Esophagus squamous epithelium (tissue), 4 donors: Measurements from ENCODE around the gene DPY19L3.

Source experiments
- POLR2A ChIP-seq, 4 donors: fragments of 450-650 bp; IDR thresholded peaks; one replicate each; pipeline ENCODE4 v1.6.1; 2017; ENCODE audit warnings: antibody characterized with exemption in 4 of 4, mild to moderate bottlenecking in 4 of 4, moderate library complexity in 3 of 4
- TF ChIP-seq, protein P1 (sequence below), 6 experiments: fragments of 450-650 bp in 4 of 6; fragments of 200-600 bp in 2 of 6; sonication (generic) in 2 of 6; IDR thresholded peaks; one replicate each; pipeline ENCODE4 v1.5.1; 2016 to 2019; ENCODE audit warnings: antibody characterized with exemption in 6 of 6, mild to moderate bottlenecking in 4 of 6, moderate library complexity in 4 of 6

DNA sequence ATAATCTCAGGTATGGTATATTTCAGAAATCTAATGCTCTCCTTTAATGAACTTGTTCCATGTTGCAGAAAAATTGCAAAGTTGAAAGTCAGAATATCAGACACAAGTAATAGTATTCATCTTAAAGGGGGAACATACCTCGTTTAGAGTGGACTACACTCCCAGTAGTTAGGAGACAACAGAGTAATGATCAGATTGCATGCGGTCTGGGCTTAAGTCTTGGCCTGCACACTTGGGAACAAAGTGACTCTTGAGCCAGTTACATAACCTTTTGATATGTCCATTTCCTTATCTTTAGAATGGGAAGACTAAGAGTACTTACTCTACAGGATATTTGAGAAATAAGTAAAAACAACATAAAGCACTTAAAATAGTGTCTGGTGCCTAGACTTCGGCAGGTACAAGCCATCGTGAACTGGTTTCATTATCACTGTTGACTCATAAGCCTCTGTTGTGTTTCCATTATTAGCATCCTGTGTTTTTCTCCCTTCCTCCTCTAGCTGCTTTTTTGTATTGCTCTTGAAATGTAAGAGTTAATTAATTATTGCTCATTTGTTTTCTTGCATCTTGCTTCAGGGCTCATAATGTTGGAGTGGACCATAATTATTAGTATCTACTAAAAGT is 53.0 kb downstream of the DPY19L3 start:
- TF ChIP-seq, protein P1, sequence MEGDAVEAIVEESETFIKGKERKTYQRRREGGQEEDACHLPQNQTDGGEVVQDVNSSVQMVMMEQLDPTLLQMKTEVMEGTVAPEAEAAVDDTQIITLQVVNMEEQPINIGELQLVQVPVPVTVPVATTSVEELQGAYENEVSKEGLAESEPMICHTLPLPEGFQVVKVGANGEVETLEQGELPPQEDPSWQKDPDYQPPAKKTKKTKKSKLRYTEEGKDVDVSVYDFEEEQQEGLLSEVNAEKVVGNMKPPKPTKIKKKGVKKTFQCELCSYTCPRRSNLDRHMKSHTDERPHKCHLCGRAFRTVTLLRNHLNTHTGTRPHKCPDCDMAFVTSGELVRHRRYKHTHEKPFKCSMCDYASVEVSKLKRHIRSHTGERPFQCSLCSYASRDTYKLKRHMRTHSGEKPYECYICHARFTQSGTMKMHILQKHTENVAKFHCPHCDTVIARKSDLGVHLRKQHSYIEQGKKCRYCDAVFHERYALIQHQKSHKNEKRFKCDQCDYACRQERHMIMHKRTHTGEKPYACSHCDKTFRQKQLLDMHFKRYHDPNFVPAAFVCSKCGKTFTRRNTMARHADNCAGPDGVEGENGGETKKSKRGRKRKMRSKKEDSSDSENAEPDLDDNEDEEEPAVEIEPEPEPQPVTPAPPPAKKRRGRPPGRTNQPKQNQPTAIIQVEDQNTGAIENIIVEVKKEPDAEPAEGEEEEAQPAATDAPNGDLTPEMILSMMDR (IDR thresholded peaks at IDR 0.05): no peak
- no peak for TF ChIP-seq POLR2A (IDR thresholded peaks at IDR 0.05)
